Left lung (tissue), 10 donors: ENCODE results near the gene UNC93B1. TPM values are rescaled to one million over a fixed set of nuclear protein-coding genes. Genes with fewer than 3 reads are reported as not detected.

Experiments
- ATAC-seq: fragments of 200-7000 bp; cut with Tn5 transposase; one replicate; pipeline ENCODE4 v1.9.1; 2020; ENCODE audit warnings: moderate library complexity
- DNase-seq, 4 donors: peaks; one replicate each; pipeline ENCODE4 v3.0.0-alpha.2; 2013 to 2020
- H3K27ac ChIP-seq, 2 donors: fragments of 200-600 bp; sonication (generic) in 1 of 2; one replicate each; pipeline versions ENCODE4 v1.5.0 to v1.8.0; 2020 to 2021
- H3K27me3 ChIP-seq, 2 donors: fragments of 200-600 bp; sonication (generic) in 1 of 2; one replicate each; pipeline versions ENCODE4 v1.5.0 to v1.8.0; 2020 to 2021
- H3K36me3 ChIP-seq, 2 donors: fragments of 200-600 bp; sonication (generic) in 1 of 2; one replicate each; pipeline versions ENCODE4 v1.5.0 to v1.8.0; 2020 to 2021
- H3K4me1 ChIP-seq, 2 donors: fragments of 200-600 bp; one replicate each; pipeline ENCODE4 v1.8.0; 2021
- H3K4me3 ChIP-seq, 2 donors: fragments of 200-600 bp; sonication (generic) in 1 of 2; one replicate each; pipeline versions ENCODE4 v1.5.0 to v1.8.0; 2020 to 2021; ENCODE audit warnings: mild to moderate bottlenecking in 1 of 2
- H3K9me3 ChIP-seq, 2 donors: fragments of 200-600 bp; sonication (generic) in 1 of 2; one replicate each; pipeline versions ENCODE4 v1.5.0 to v1.8.0; 2020 to 2021
- intact Hi-C, 2 donors: fragments of 100-400 bp; cut with DNase I; formaldehyde crosslinking; loops; one replicate each; pipeline versions ENCODE4 v1.11.2 to v1.14.2; 2022
- polyA plus RNA-seq, 6 donors: library from polyadenylated mRNA; unstranded; fragments of 120-200 nt; gene quantifications; one replicate each; pipeline ENCODE4 v1.2.1, GENCODE V29; 2013; ENCODE audit not compliant: insufficient read length in 6 of 6
- total RNA-seq, 2 donors: library from RNA; stranded (reverse); fragmentation: NEBNext Ultra II Directional; extraction: Animal tissue kit (Norgen Biotek cat#: 25700); gene quantifications; one replicate each; pipeline ENCODE4 v1.2.1, GENCODE V29; 2021
- TF ChIP-seq, protein P1 (sequence below), 2 donors: fragments of 200-600 bp; sonication (generic) in 1 of 2; IDR thresholded peaks; one replicate each; pipeline versions ENCODE4 v1.5.0 to v1.8.0; 2021; ENCODE audit warnings: antibody characterized with exemption in 2 of 2
- donor health status: DM: no; HTN: yes; CAD: no.
- donor health status: DM: no; HTN: no; CAD: no.

The UNC93B1 gene
- total and polyA plus RNA-seq, 8 donors = 15.7 to 98.9 (median 17.7) TPM

- Histone ChIP-seq H3K9me3 (no peaks in the 10 kb centered on the region), H3K4me3 (peak overlapping the region in 1 of 2 donors; percentile 78), H3K4me1 (peaks cover 20 to 72% of the 10 kb centered on the region in 2 donors), H3K27me3 (no peaks in the 10 kb centered on the region), H3K36me3 (peaks cover 0 to 36% of the 10 kb centered on the region in 2 donors), H3K27ac (peak overlapping the region; percentile 90 to 98)
- DNase-seq = peak in 2 of 4 donors; percentile 29 to 75
- intact Hi-C loops = no loop called here
- no peak for ATAC-seq
- TF ChIP-seq, protein P1, sequence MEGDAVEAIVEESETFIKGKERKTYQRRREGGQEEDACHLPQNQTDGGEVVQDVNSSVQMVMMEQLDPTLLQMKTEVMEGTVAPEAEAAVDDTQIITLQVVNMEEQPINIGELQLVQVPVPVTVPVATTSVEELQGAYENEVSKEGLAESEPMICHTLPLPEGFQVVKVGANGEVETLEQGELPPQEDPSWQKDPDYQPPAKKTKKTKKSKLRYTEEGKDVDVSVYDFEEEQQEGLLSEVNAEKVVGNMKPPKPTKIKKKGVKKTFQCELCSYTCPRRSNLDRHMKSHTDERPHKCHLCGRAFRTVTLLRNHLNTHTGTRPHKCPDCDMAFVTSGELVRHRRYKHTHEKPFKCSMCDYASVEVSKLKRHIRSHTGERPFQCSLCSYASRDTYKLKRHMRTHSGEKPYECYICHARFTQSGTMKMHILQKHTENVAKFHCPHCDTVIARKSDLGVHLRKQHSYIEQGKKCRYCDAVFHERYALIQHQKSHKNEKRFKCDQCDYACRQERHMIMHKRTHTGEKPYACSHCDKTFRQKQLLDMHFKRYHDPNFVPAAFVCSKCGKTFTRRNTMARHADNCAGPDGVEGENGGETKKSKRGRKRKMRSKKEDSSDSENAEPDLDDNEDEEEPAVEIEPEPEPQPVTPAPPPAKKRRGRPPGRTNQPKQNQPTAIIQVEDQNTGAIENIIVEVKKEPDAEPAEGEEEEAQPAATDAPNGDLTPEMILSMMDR (IDR thresholded peaks at IDR 0.05) = no peak
Observed at GRCh38 chr11:68037411-68038225, 33.7 kb upstream of the UNC93B1 start.

- DNase-seq = peak in 2 of 4 donors; percentile 89 to 95
- Histone ChIP-seq H3K9me3 (no peaks in the 10 kb centered on the region), H3K27ac (peak overlapping the region; percentile 90 to 98), H3K4me3 (no peak overlapping the region), H3K27me3 (no peaks in the 10 kb centered on the region), H3K36me3 (peaks cover 0 to 30% of the 10 kb centered on the region in 2 donors), H3K4me1 (peaks cover 21 to 73% of the 10 kb centered on the region in 2 donors)
- intact Hi-C loops = no loop called here
- TF ChIP-seq, protein P1 (IDR thresholded peaks at IDR 0.05) = no peak
- ATAC-seq = peak; percentile 51
Observed at GRCh38 chr11:68036717-68037239, 32.9 kb upstream of the UNC93B1 start.

DNA sequence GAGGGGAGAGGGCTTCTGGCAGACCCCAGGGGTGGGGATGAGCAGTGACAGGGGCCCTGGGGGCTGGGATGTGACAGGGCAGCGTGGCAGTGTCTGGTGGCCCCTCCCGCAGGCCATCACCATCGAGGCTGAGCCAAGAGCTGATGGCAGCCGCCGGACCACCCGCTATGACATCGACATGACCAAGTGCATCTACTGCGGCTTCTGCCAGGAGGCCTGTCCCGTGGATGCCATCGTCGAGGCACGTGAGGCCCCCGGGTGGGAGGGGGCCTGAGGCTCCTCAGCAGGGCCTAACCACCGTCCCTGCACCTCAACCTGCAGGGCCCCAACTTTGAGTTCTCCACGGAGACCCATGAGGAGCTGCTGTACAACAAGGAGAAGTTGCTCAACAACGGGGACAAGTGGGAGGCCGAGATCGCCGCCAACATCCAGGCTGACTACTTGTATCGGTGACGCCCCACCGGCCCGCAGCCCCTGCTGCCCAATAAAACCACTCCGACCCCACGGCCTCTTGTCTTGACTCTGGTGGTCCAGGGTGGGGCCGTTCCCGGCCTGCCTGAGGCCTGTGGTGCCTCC, 32.3 kb upstream of the UNC93B1 start:
- intact Hi-C loops = no loop called here
- peak overlapping the region; percentile 90 to 98 for H3K27ac ChIP-seq
- H3K27me3 ChIP-seq = no peaks in the 10 kb centered on the region
- H3K4me1 ChIP-seq = peaks cover 26 to 73% of the 10 kb centered on the region in 2 donors
- TF ChIP-seq, protein P1 (IDR thresholded peaks at IDR 0.05) = no peak
- H3K36me3 ChIP-seq = peaks cover 0 to 25% of the 10 kb centered on the region in 2 donors
- DNase-seq (peak in 2 of 4 donors; percentile 68 to 87), ATAC-seq (no peak)
- H3K4me3 ChIP-seq = no peak overlapping the region
- H3K9me3 ChIP-seq = no peaks in the 10 kb centered on the region

DNA sequence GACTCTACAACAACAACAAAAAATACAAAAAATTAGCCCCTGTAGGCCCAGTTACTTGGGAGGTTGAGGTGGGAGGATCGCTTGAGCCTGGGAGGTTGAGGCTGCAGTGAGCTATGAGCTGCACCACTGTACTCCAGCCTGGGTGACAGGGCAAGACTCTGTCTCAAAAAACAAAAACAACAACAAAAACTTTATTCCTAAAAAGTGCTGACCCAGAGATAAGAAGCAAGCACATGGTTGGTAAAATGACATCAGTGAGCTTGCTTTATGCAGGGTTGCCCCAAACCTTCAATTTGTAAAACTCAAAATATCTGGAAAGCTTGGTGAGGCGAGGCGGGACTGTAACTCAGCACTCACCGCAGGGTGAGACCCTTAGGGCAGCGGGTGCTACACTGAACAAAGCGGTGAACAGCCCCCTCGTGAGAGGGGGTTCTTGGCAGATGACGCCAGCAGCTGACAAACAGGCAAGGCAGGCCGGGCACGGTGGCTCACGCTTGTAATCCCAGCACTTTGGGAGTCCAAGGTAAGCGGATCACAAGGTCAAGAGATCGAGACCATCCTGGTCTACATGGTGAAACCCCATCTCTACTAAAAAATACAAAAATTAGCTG, 31.5 kb upstream of the UNC93B1 start:
- Histone ChIP-seq H3K27me3 (no peaks in the 10 kb centered on the region), H3K36me3 (peaks cover 0 to 21% of the 10 kb centered on the region in 2 donors), H3K4me1 (peaks cover 29 to 69% of the 10 kb centered on the region in 2 donors), H3K27ac (peak overlapping the region in 1 of 2 donors; percentile 98), H3K4me3 (no peak overlapping the region), H3K9me3 (no peaks in the 10 kb centered on the region)
- DNase-seq (peak in 1 of 4 donors; percentile 41), ATAC-seq (no peak)
- TF ChIP-seq, protein P1 (IDR thresholded peaks at IDR 0.05) = no peak
- intact Hi-C loops = no loop called here

DNA sequence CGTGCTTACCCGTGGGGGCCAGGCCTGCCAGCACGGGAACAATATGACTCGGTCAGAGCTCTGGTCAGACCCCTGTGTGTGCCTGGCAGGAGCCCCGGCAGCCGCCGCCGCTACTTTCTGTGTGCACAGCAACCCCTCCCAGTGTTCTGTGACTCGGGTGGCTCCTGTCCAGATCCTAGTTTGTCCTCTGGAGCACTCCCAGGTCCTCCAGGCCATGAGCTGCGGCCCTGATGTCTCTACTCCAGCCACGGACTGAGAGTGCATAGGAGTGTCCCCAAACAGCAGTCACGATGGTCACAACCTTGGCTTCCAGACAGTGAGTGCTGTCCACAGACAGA, 29.8 kb upstream of the UNC93B1 start:
- Histone ChIP-seq H3K4me1 (peaks cover 23 to 66% of the 10 kb centered on the region in 2 donors), H3K4me3 (no peak overlapping the region), H3K9me3 (no peaks in the 10 kb centered on the region), H3K36me3 (peaks cover 0 to 21% of the 10 kb centered on the region in 2 donors), H3K27me3 (no peaks in the 10 kb centered on the region), H3K27ac (no peak overlapping the region)
- DNase-seq = peak in 1 of 4 donors; percentile 64
- TF ChIP-seq, protein P1 (IDR thresholded peaks at IDR 0.05) = no peak
- intact Hi-C loops = no loop called here
- no peak for ATAC-seq
